GM10847 (cell line): ENCODE results near the gene AK8.

ENCODE experiments used
- POLR2A ChIP-seq: IDR thresholded peaks from 2 replicates; pipeline ENCODE4 v1.6.1; 2011; ENCODE audit not compliant: insufficient read length; ENCODE audit errors: extremely low read depth

AK8 gene

DNA sequence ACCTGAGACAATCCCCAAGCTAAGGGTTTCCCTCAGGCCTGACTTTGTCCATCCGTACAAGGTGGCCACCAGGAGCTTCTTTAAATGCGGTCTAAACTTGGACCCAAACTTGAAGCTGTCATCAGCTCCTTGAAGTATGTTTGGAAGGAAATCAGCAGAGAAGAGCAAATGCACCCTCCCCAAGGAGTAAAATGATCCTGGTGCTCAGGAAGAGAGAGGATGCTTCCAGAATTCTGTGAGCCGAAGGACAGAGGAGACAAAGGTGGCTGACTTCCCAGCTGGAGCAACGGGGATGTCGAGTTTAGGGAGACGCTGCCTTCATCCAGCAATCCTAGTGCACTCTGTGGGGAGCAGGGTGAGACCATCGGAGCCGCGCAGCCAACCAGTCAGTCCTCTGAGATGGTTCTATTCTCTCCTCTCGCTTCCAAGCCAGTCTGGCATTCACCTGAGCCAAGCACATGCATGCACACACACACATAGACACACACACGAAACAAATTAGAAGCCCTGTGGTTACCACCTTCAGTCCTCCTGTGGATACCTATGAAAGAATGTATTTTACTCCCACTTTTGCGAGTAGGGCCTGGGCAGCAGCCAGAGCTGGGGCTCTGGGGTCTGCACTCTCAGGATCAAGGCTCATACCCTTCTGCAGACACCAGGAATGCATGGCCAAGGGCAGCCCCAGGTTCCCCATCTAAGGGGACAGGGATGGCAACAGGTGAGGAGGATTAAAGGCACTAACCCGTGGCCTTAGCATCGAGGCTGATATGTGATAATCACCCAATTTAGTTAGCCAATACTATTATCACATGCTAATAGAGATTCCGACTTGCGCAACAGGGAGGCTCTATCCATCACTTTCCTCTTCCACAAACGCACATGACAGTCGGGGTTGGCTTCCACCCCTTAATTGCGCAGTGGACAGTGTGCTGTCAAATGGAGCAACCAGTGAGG lies 132.1 kb downstream of the AK8 start:
- no peak for TF ChIP-seq POLR2A

DNA sequence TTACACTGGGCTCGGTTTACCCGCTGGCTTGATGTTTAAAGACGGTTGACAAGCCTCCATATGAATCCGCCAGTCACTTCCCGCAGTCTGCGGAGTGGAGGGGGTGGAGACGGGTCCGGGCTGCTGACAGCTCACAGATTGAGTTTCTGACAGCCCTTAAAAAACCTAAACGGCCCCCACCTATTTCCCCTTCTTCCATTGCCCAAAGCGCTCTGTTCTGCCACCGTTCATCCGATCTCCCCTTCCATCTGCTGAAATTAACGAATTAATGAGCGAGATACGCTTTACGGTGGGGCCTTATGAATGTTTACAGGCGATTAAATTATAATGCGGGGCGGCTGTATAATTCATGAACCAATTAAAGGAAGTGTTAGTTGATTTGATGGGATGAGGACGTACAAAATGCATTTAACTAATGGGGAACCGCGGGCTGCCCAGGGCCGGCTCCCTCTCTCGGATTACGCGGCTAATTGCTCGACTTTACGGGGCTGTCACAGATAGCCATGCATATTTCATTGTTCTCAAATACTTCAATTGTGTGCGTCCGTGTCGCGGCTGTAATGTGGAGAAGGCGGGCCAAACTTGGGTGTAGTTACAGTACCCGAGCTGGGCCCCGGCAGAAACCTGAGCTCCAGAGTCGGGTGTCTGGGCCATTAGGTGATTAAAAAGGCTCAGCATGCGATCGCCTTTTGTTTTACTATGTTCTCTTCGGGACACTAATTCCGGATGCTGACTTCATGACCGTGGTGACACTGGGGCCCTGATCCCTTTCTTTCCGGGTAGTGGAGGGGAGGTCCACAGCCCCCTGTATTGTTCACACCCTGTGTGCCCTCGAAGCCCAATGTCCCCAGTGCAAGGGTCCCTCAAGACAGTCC lies 133.0 kb downstream of the AK8 start:
- TF ChIP-seq POLR2A, result no peak

- TF ChIP-seq POLR2A, result no peak
Measured at GRCh38 chr9:132743931-132744479, 134.1 kb downstream of the AK8 start.

- no peak for TF ChIP-seq POLR2A
Measured at GRCh38 chr9:132742821-132743311, 135.2 kb downstream of the AK8 start.

DNA sequence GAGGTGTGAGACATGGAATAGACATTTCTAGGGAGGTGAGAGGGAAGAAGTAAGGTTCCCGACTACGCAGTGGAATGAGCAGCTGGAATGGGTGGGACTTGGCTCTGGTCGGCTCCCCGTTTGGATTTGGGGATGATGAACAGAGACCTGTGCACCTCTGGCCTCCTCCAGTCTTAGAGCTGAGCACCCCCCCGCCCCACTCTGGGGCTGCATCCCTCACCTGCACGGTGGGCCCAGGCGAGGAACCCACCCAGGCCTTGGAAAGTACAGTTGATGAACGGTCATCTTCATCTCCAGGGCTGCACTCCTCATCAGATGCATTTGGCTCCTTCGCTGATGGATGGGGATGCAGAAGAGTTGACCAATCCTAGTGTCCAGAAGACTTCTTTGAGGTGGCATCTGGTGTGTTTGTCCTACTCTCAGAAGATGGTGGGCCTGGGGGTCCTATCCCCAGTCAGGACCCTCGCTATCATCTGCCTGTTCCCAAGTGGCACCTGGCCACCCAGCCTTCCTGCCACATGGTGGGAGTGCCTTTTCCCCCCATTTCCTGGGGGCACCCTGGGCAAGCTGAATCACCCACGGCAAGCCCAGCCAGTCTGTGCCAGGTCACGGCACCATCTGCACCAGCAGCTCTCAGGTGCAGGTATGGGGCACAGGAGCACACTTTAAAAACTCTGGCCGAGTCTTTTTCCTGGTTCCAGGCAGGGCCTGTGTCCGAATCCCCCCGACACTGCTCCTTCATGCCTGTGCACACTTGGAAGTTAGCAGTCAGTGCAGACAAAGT lies 137.4 kb downstream of the AK8 start:
- no peak for TF ChIP-seq POLR2A

DNA sequence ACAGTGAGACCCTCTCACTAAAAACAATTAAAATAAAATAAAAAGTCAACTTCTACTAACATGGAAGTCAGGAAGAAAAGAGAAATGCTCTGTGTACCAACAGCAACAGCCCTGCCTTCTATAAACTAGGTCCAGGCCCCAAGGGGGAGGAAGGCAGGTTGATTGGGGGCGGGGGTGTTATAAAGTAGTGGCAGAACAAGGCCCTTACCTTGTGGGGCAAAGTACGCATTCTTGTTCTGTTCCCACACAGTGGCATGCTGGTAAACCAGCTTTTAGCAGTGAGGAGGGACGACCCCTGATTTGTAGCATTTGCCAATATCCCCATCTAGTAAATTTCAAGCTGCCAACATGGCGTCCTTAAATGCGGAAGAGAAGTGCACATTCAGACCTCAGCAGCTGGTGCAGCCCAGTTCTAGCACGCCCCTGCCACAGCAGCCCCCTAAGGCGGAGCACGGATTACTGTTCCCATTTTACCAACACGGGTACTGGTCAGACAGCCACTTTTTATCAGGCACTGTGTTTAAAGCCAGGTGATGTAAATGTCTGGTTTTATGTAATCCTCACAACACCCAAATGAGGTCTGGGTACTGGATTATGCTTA lies 138.3 kb downstream of the AK8 start:
- TF ChIP-seq POLR2A, result no peak

DNA sequence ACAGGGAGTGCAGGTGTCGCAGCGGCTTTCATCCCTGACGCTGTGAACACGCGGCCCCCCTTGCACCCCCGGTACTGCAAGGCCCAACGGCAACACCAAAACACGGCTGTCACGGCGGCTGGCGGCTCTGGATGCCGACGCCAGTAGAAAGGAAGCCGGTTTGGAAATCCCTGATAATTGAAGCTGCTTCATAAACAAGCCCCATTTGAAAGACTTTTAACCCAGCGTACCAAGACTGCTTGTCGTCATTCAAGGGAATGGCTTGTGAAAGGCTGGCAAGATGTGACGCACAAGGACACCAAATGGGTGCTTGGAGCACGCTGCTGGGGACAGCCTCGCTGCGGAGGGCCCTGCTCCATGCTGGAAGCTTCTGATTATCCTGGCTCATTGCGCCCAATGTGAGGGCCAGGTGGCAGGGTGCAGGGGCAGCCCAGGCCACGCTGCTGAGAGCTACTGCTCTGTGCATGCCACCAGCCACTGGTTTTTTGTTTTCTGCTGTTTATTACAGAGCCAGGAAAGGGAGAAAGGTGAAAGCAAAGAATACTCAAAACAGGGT lies 144.7 kb downstream of the AK8 start:
- TF ChIP-seq POLR2A, result no peak

DNA sequence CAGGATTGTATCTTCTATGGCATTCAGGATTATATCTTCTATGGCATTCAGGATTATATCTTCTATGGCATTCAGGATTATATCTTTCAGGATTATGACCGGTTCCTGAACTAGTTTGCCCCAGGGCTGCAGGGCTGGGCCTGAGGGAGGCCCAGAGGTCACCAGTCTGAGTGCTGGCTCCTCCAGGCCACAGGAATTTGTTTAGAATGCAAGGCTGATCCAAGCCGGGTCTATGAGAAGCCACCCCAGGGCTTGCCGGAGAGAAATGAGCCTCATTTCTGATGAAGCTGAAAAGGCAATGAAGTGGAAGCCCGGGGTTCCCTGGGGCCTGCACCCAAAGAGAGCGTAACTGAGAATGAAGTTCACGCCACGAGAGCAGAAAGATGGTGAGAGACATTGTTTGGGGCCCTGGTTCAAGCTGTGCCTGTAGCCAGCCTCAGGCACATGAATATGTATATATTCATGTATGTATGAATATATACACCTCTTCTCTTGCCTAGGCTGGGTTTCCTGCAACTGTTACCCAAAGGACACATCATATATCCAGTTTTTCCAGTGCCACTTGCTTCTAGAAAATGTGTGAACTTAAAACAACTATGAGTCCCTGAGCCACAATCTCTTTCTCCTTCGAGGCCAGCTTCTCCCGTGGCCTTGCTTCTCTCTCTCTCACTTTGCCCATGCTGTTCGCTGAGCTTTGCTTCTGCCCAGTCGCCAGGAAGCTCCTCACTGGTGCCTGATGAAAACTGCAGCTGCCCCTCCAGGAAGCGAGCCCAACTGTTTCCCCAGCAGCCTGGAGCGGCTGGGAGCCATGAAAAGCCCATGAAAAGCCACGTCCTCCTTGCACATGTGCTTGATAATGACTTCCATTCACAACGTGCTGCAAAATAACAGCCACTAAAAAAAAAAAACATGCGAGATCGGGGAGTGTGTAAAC lies 145.5 kb downstream of the AK8 start:
- TF ChIP-seq POLR2A, result no peak

DNA sequence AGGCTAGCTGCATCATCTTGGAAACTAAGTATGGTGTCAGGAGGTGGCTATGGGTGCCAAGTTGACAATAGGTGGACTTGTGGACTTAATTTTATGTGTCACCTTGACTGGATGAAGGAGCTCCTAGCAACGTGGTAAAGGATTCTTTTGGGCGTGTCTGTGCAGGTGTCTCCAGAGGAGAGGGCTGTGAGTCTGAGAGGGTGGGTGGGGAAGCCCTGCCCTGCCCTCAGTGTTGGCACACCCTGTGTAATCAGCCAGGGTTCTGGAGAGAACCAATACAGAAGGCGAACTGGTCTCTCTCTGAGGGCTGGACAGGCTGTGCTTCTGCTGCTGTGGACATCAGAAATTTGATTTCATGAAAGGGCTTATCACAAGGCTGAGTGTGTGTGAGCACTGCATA lies 146.9 kb downstream of the AK8 start:
- no peak for TF ChIP-seq POLR2A

GRCh38 chr9:132730054-132731033 lies 147.7 kb downstream of the AK8 start:
- TF ChIP-seq POLR2A, result no peak

DNA sequence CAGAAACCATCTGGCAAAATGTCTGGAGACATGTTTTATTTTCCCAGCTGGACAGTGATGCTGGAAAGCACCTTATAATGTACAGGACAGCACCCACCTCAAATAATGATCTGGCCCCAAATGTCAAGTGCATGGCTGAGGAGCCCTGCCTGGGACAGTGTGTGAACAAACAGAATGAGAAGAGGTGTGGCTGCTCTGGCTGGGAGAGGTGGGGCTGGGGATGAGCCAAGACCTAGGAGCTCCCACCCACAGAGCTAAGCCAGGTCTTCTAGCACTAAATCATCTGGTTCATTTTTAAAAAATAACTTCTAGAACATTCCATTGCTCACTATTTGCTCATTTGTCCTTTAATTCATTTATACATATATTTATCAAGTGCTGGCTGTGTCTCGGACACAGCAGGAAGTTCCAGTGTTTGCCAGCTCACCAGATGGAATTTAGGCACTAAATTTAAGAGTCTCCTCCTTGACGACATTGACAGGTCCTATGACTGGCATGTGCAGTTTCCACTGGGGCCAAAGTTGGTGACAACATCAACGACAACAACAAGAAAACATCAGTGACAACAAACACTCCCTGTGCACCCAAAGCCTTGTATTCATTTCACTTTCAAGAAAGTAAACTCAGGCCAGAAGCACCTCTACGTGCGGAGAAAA lies 148.7 kb downstream of the AK8 start:
- TF ChIP-seq POLR2A, result no peak
